Aorta (tissue), 5 donors: ENCODE results near the gene MBD3L5. TPM values are rescaled to one million over a fixed set of nuclear protein-coding genes. Genes with fewer than 3 reads are reported as not detected.

ENCODE experiments used
- ATAC-seq: fragments of 200-7000 bp; cut with Tn5 transposase; one replicate; pipeline ENCODE4 v1.9.1; 2022; ENCODE audit warnings: moderate library complexity; ENCODE audit not compliant: low FRiP score
- DNase-seq, 2 donors: peaks; one replicate each; pipeline ENCODE4 v3.0.0-alpha.2; 2020
- H3K27ac ChIP-seq, 2 donors: one replicate each; pipeline ENCODE4 v1.5.1; 2013; ENCODE audit warnings: low read length in 2 of 2, mild to moderate bottlenecking in 2 of 2, moderate library complexity in 2 of 2, control low read depth in 1 of 2, inconsistent platforms in 1 of 2, low read depth in 1 of 2
- H3K27me3 ChIP-seq, 2 donors: one replicate each; pipeline ENCODE4 v1.6.1; 2013; ENCODE audit warnings: control low read depth in 1 of 2, low read length in 1 of 2, mild to moderate bottlenecking in 1 of 2, moderate library complexity in 1 of 2; ENCODE audit not compliant: insufficient read depth in 2 of 2, control insufficient read depth in 1 of 2
- H3K36me3 ChIP-seq, 2 donors: one replicate each; pipeline ENCODE4 v1.6.1; 2013; ENCODE audit warnings: control low read depth in 1 of 2, low read length in 1 of 2, mild to moderate bottlenecking in 1 of 2; ENCODE audit not compliant: insufficient read depth in 2 of 2, control insufficient read depth in 1 of 2
- H3K4me1 ChIP-seq, 2 donors: one replicate each; pipeline ENCODE4 v1.6.1; 2013; ENCODE audit warnings: low read length in 2 of 2, control low read depth in 1 of 2, mild to moderate bottlenecking in 1 of 2, moderate library complexity in 1 of 2; ENCODE audit not compliant: insufficient read depth in 2 of 2, control insufficient read depth in 1 of 2
- H3K4me3 ChIP-seq, 2 donors: one replicate each; pipeline ENCODE4 v1.5.1; 2013; ENCODE audit warnings: low read length in 2 of 2, control low read depth in 1 of 2, mild to moderate bottlenecking in 1 of 2
- H3K9me3 ChIP-seq: one replicate; pipeline ENCODE4 v1.6.1; 2013; ENCODE audit warnings: mild to moderate bottlenecking, low read length; ENCODE audit not compliant: control insufficient read depth
- WGBS, 2 donors: extraction: QIAGEN DNeasy Blood & Tissue Kit; methylation state at CpG; one replicate each; pipeline ENCODE4 v1.1.7; 2013; 5-methylcytosine and 5-hydroxymethylcytosine counted together
- intact Hi-C, 2 donors: fragments of 100-400 bp; cut with DNase I; formaldehyde crosslinking; loops; one replicate each; pipeline versions ENCODE4 v1.14.2 to v1.15.0; 2022
- polyA plus RNA-seq, 2 donors: library from polyadenylated mRNA; stranded (reverse); fragments of 200-250 nt; gene quantifications; one replicate each; pipeline ENCODE4 v1.2.3, GENCODE V29; 2013
- total RNA-seq, 2 donors: library from RNA; stranded (reverse); fragmentation: NEBNext Ultra II Directional; extraction: Animal tissue kit (Norgen Biotek cat#: 25700); gene quantifications; one replicate each; pipeline ENCODE4 v1.2.1, GENCODE V29; 2021
- donor health status: healthy with polysubstance abuse.
- donor health status: Bipolar disorder and iron deficiency.
- donor health status: DM: no; HTN: no; CAD: no.
- donor health status: DM: no; HTN: no; CAD: no.
- donor health status: DM: yes; HTN: yes; CAD: no.

Gene MBD3L5
- total and polyA plus RNA-seq, 4 donors = not detected

- Histone ChIP-seq H3K27ac (peak overlapping the region in 1 of 2 donors; percentile 4), H3K4me3 (peak overlapping the region; percentile 62 to 96), H3K9me3 (no peaks in the 10 kb centered on the region), H3K27me3 (no peaks in the 10 kb centered on the region), H3K4me1 (no peaks in the 10 kb centered on the region), H3K36me3 (peaks cover 0 to 4% of the 10 kb centered on the region in 2 donors)
- WGBS, 2 donors = 0% methylated on average over 12 of the region's 12 CpGs
- no peak for DNase-seq
- intact Hi-C loops = no loop called here
- peak; percentile 27 for ATAC-seq
These were observed 39.5 kb downstream of the MBD3L5 start for GRCh38 chr19:7069904-7070226.

GRCh38 chr19:7072541-7072940 is 42.2 kb downstream of the MBD3L5 start:
- Histone ChIP-seq H3K36me3 (peaks cover 11 to 17% of the 10 kb centered on the region in 2 donors), H3K27ac (no peak overlapping the region), H3K9me3 (peaks cover 9% of the 10 kb centered on the region), H3K4me3 (no peak overlapping the region), H3K27me3 (no peaks in the 10 kb centered on the region), H3K4me1 (no peaks in the 10 kb centered on the region)
- ATAC-seq (no peak), DNase-seq (no peak)
- 95% methylated on average over 6 of the region's 6 CpGs for WGBS, 2 donors
- intact Hi-C loops = no loop called here

- no peak overlapping the region for H3K27ac ChIP-seq
- no peaks in the 10 kb centered on the region for H3K27me3 ChIP-seq
- H3K4me3 ChIP-seq = no peak overlapping the region
- H3K36me3 ChIP-seq = peaks cover 22% of the 10 kb centered on the region in 2 donors
- no peak for DNase-seq
- ATAC-seq = no peak
- 96 to 98% methylated on average over 19 to 29 of the region's 29 CpGs for WGBS, 2 donors
- intact Hi-C loops = no loop called here
- peaks cover 10% of the 10 kb centered on the region for H3K9me3 ChIP-seq
- no peaks in the 10 kb centered on the region for H3K4me1 ChIP-seq
These were observed 44.4 kb downstream of the MBD3L5 start for GRCh38 chr19:7074705-7075282.

- ATAC-seq (no peak), DNase-seq (no peak)
- intact Hi-C loops = no loop called here
- Histone ChIP-seq H3K4me1 (no peaks in the 10 kb centered on the region), H3K27ac (no peak overlapping the region), H3K27me3 (no peaks in the 10 kb centered on the region), H3K4me3 (no peak overlapping the region), H3K36me3 (peaks cover 33 to 35% of the 10 kb centered on the region in 2 donors), H3K9me3 (peaks cover 21% of the 10 kb centered on the region)
- WGBS, 2 donors = 97 to 98% methylated on average over 6 of the region's 6 CpGs
These were observed 45.8 kb downstream of the MBD3L5 start for GRCh38 chr19:7076151-7076550.

GRCh38 chr19:7078008-7078407 is 47.6 kb downstream of the MBD3L5 start:
- no peak for ATAC-seq
- WGBS, 2 donors = 96 to 97% methylated on average over 2 of the region's 2 CpGs
- H3K36me3 ChIP-seq = peaks cover 46 to 48% of the 10 kb centered on the region in 2 donors
- no peak overlapping the region for H3K27ac ChIP-seq
- H3K27me3 ChIP-seq = no peaks in the 10 kb centered on the region
- no peaks in the 10 kb centered on the region for H3K4me1 ChIP-seq
- DNase-seq = no peak
- peaks cover 32% of the 10 kb centered on the region for H3K9me3 ChIP-seq
- H3K4me3 ChIP-seq = no peak overlapping the region
- intact Hi-C loops = no loop called here

Other genes with a start within 250 kb of the MBD3L5 start
- gene ADGRE1, start 143.0 kb upstream of the MBD3L5 start, total RNA-seq = 1 to 10 TPM in 1 of 2 donors, under 1 TPM in 1; 0.42 to 1.6 TPM
- gene ADGRE1, start 143.0 kb upstream of the MBD3L5 start, polyA plus RNA-seq = under 1 TPM; 0.08 to 0.50 TPM
- gene MBD3L2B, start 9.1 kb upstream of the MBD3L5 start, total RNA-seq = not detected
- not detected for gene MBD3L2B, start 9.1 kb upstream of the MBD3L5 start, polyA plus RNA-seq
- not detected for gene MBD3L4, start 9.6 kb downstream of the MBD3L5 start, total RNA-seq
- gene MBD3L4, start 9.6 kb downstream of the MBD3L5 start, polyA plus RNA-seq = not detected
- not detected for gene MBD3L2, start 18.7 kb downstream of the MBD3L5 start, total RNA-seq
- not detected for gene MBD3L2, start 18.7 kb downstream of the MBD3L5 start, polyA plus RNA-seq
- not detected for gene MBD3L3, start 28.1 kb downstream of the MBD3L5 start, total RNA-seq
- gene MBD3L3, start 28.1 kb downstream of the MBD3L5 start, polyA plus RNA-seq = not detected
- gene ZNF557, start 39.1 kb downstream of the MBD3L5 start, total RNA-seq = 10 to 100 TPM; 10.6 to 11.5 TPM
- 1 to 10 TPM in 1 of 2 donors, under 1 TPM in 1; 0.63 to 2.4 TPM for gene ZNF557, start 39.1 kb downstream of the MBD3L5 start, polyA plus RNA-seq